AG10803 (cell line): ENCODE measurements around the gene SLC39A2.
"Not testable (repeated sequence)": the region's sequence is repeated elsewhere in the genome, so short reads cannot be mapped to it uniquely, and the experiment has no call there.

Experiments used
- DNase-seq: peaks from one replicate; pipeline ENCODE4 v3.0.0; 2010; ENCODE audit warnings: low read depth
- H3K4me3 ChIP-seq: 2 replicates; pipeline ENCODE4 v1.5.1; 2011; ENCODE audit warnings: mild to moderate bottlenecking, low read length, control low read depth
- TF ChIP-seq, protein P1 (sequence below): conservative IDR thresholded peaks from 2 replicates; pipeline ENCODE4 v1.5.1; 2011; ENCODE audit warnings: mild to moderate bottlenecking, low read length, control low read depth, inconsistent platforms

The SLC39A2 gene, protein sequence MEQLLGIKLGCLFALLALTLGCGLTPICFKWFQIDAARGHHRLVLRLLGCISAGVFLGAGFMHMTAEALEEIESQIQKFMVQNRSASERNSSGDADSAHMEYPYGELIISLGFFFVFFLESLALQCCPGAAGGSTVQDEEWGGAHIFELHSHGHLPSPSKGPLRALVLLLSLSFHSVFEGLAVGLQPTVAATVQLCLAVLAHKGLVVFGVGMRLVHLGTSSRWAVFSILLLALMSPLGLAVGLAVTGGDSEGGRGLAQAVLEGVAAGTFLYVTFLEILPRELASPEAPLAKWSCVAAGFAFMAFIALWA

DNA sequence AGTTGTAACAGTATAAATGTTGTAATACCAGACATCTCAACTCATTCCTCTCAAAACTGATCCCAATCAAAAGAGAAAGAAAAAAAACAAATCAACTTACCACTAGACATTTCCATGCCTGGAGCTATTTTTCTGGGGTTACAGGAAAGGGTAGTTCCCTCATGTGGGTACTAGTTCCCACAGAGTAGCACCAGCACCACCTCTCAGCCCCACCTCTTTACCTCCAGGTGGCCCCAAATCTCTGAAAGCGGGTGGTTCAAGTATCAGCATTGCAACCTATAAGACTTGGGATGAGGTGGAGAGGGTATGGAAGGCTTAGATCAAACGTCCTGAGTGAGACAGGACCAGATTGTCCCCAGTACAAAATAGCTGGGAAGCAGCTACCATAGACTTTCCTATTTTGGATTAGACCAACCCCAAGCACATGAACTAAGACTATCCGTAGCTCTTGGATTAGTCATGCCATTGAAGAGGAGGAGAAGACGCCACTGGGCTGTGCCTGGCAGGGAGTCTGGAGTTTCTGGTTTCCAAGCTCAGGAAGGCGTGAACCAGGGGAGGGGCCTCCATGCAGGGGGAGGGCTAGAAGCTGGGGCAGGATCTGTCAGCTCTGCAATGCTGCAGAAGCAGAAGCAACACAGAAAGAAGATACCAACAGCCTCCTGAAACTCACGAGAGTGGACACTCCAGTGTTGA is at the start of gene SLC39A2:
Gene SLC39A2 (plus strand): TSS at position 620 of the 693 bp plus-strand sequence. CDS start 154 bp downstream, outside the sequence.
- H3K4me3 ChIP-seq = no peak within 1 kb of the TSS
- peak; percentile 77 for DNase-seq

DNA sequence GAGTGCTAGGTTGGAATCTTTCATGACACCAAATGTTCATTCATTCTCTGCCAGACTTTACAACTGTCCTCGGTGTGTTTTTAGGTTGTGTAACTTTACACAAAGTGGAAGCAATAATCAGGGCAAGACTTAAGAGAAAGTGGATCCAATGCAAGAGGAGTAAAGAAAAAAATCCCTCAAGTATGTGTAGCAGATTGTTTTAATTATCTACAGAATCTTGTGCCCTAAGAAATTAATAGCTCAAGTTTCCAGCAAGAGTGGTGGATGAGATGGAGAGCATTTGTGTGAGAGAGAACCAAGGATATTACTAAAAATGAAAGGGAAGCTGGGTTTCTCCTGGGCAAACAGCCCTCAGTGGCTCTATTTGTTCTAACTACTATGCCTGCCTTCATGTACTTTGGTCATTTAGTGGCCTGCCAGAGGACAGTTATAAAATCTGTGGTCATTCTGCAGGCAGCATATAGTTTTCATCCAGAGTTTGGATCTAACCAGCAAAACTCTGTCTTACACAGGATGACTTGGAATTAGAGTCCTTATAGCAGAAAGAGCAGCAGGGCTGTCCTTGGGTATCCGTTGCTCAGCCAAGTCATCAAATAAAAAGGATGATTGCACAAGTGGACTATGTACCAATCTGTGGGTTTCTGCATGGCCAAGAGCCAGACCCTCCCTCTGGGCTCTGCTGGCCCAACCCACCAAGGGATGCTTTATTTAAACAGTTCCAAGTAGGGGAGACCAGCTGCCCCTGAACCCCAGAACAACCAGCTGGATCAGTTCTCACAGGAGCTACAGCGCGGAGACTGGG is 44.2 kb upstream of the SLC39A2 start, which contains the start of gene RNASE2:
Gene RNASE2 (plus strand): TSS at position 752 of the 802 bp plus-strand sequence. CDS start 285 bp downstream, outside the sequence.
- H3K4me3 ChIP-seq = not testable (repeated sequence)
- DNase-seq = peak; percentile 36

More for the DNA sequence above, at the start of gene SLC39A2:
- TF ChIP-seq, protein P1, sequence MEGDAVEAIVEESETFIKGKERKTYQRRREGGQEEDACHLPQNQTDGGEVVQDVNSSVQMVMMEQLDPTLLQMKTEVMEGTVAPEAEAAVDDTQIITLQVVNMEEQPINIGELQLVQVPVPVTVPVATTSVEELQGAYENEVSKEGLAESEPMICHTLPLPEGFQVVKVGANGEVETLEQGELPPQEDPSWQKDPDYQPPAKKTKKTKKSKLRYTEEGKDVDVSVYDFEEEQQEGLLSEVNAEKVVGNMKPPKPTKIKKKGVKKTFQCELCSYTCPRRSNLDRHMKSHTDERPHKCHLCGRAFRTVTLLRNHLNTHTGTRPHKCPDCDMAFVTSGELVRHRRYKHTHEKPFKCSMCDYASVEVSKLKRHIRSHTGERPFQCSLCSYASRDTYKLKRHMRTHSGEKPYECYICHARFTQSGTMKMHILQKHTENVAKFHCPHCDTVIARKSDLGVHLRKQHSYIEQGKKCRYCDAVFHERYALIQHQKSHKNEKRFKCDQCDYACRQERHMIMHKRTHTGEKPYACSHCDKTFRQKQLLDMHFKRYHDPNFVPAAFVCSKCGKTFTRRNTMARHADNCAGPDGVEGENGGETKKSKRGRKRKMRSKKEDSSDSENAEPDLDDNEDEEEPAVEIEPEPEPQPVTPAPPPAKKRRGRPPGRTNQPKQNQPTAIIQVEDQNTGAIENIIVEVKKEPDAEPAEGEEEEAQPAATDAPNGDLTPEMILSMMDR = no peak

DNA sequence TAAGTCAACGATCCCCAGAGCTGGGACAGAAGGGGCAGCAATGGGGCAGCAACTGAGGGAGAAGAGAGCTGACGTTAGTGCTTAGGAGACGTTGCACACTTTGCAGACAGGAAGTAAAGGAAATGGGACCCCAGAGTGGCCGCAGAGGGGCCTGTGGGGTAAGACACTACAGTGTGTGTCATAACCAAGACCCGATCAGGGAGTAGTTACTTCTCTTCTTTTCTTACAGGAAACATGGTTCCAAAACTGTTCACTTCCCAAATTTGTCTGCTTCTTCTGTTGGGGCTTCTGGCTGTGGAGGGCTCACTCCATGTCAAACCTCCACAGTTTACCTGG is 43.6 kb upstream of the SLC39A2 start:
- DNase-seq, H3K4me3 ChIP-seq: not testable (repeated sequence)

DNA sequence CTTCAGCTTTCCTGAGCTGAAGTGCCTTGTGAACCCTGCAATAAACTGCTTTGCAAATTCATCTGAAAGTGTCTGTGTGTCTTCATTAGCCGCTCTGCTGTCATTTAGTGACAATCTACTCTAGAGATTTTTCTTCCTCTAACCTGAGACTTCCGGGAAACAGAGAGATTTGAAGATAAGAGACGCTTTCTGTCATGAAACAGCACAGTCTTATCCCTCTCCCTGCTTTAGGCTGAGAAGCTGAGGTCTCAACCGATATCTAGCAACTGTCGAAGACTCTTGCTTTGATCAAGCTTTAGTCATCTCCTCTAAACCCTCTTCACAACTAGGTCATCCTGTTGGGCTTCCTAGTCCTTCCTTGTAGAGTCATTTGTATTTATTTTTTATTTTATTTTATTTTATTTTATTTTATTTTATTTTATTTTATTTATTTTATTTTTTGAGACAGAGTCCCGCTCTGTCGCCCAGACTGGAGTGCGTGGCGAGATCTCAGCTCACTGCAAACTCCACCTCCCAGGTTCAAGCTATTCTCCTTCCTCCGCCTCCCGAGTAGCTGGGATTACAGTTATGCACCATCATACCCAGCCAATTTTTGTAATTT is 42.6 kb upstream of the SLC39A2 start:
- DNase-seq = no peak
- TF ChIP-seq, protein P1 = no peak
- H3K4me3 ChIP-seq = no peak overlapping the region

DNA sequence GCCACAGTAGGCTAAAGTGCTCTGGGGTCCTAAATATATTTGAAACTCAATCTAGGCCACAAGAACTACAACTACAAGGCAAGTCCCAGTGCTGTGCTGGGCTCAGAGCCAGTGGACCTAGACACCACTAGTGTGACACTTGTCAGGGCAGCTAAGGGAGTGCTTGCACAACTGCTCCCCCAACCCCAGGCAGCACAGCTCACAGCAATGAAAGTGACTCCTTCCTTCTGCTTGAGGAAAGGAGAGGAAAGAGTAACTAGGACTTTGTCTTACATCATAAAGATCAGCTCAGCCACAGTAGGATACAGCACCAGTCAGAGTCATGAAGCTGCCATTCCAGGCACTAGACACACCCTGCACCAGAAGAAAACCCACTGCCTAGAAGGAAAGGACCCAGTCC is 40.1 kb upstream of the SLC39A2 start:
- not testable (repeated sequence) for H3K4me3 ChIP-seq, DNase-seq

DNA sequence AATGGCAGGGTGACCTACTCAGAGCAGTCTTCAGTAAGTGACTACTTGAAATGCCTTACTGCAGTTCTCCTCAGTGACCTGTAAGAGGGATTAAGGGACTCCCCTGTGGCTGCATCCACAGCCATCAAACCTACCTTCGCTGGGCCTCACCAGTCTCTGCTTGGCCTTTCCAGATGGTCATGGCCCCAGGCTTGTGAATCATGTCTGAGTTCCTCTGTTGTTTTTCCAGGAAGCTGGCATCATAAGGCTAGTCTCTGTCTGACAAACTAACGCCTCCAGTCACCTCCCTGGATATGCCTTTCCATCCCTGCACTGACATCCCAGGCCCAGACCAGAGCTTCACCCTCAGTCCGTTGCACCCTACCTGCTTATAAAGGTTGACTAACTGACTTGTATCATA is 29.8 kb upstream of the SLC39A2 start:
- no peak for DNase-seq
- TF ChIP-seq, protein P1 = no peak
- no peak overlapping the region for H3K4me3 ChIP-seq

DNA sequence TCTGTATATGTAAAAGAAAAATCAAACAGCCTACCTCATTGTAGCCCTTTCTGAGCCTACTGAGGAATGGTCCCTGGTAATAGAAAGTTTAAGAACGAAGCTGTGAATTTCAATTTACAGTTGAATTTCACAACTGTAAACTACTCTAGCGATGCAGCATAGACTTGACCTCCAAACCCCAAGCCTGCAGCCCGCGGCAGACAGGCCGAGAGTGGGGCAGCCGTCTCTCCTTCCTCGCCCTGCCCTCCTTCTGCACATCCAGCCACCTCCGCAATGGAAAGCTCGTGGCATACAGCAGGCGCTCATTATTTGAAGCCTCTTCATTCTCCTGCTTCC is 28.5 kb upstream of the SLC39A2 start:
- H3K4me3 ChIP-seq = peak overlapping the region; percentile 82
- no peak for DNase-seq
- TF ChIP-seq, protein P1 = no peak

DNA sequence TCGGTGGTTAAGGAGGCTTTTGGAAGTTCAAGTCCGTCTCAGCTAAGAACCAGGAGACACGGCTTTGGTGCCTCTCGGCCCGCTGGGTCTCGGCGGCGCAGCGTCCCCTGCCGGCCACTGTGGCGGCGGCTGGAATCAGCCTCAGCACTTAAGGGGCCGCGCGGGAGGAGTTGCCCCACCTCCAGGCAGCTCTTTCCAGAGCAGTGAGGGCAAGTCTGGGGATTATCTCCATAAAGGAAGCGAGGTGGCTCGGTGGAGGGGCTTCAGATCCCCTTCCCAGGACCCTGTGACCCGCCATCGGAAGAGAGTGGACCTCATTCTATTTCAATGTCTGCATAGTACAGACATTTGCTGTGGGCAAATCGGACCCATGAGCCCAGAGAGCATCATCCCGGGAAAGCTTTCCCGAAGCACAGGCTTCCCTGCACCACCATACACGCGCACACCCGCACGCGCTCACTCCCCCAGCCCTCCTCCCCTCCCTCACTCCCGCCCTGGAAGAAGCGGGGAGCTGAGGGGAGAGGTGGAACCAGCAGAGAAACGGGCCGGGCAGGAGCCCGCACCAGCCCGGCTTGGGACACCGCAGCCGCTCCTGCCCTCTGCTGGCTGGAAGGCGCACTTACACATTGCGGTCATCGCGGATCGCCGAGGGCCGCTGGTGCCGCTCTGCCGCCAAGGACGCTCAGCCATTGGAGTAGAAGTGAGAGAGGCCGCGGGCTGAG is 27.9 kb upstream of the SLC39A2 start:
- peak; percentile 79 for DNase-seq
- peak overlapping the region; percentile 82 for H3K4me3 ChIP-seq
- TF ChIP-seq, protein P1 = peak; percentile 84
